GM20000 (cell line): ENCODE measurements around the gene ADSS1.

ENCODE experiments used
- DNase-seq: peaks from one replicate; pipeline ENCODE4 v3.0.0; 2012; ENCODE audit warnings: low spot score
- CTCF ChIP-seq: IDR thresholded peaks from 2 replicates; pipeline ENCODE4 v1.5.1; 2012; ENCODE audit warnings: mild to moderate bottlenecking, control low read depth; ENCODE audit errors: extremely low read depth, missing control alignments

Gene ADSS1

DNA sequence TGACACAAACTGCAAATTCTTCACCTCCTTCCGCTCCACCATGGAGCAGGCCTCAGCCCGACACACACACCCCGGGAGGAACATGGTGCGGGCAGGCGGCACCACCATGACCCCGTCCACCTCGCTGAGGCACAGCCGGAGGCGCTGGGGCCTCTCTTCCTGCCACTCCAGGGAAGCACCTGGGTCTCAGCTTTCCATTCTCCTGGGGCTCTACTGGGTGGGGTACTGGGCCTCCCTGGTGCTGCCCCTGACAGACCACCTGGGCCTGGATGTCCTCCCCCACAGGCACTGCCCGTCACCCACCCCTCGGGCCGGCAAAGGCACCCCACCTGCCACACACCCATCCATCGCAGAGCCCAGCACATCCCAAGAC is 61.7 kb downstream of the ADSS1 start:
- TF ChIP-seq CTCF = no peak
- no peak for DNase-seq

GRCh38 chr14:104786091-104786586 is 62.1 kb downstream of the ADSS1 start:
- no peak for TF ChIP-seq CTCF
- no peak for DNase-seq

DNA sequence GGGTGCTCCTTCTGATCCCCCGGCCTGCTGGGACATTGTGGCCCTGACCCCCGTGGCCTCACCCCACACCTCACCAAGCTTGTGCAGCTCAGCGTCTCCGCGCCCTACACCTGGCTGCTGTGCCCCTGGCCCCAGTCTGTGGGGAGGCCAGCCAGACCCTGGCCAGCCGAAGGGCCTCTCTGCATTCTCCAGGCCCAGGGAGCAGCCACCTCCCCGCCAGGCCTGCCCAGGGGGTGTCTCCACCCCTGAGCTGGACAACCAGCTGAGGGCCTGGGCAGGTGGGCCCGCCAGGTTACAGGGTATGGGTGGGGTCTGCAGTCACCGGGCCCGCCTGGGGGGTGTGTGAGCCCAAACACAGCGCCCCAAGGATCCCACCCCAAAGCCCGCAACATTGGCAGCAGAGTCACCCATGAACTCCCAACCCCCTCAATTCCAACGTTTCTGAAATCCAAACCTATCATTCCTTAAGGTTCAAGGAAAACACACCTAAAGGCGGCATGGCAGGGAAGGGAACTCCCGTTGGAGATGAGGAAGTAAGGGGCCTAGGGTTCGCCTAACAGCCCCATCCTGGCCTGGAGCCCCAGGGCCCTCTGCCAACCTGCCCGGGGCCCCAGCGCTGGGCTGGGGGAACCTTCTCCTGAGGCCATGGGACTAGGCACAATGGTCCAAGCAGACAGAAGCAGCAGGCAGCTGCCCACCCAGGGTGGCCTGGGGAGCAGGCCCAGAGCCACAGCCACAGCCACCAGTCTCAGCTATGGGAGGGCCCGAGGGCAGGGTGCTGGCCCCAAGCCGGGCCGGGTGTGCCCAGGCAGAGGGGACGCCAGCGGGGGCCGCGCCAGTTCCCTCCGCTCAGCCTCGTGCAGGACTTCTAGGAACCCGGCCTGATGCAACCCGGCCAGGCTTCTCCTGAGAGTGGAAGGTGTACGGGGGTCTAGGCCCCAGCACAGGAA is 63.0 kb downstream of the ADSS1 start:
- no peak for DNase-seq
- no peak for TF ChIP-seq CTCF

DNA sequence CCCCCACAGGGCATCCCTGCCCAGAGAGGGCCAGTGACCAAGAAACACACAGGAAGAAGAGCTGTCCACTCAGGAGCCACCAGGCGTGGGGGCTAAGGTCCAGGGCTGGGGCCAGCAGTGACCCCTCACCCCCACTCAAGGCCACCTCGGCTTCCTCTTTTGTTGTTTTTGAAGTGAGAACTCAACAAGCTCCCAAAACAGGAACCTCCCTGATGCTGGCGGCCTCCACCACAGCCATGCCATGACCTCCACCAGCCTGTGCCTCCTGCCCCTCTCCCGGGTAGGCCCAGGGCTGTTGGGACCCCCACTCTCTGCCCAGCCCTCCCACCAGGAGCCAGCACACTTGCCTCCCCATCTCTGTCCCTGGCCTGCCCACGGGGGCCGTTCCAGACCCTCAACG is 63.7 kb downstream of the ADSS1 start:
- DNase-seq = no peak

GRCh38 chr14:104788161-104788818 is 64.3 kb downstream of the ADSS1 start:
- DNase-seq = no peak
- no peak for TF ChIP-seq CTCF

More for the DNA sequence above, 63.7 kb downstream of the ADSS1 start:
- no peak for TF ChIP-seq CTCF

DNA sequence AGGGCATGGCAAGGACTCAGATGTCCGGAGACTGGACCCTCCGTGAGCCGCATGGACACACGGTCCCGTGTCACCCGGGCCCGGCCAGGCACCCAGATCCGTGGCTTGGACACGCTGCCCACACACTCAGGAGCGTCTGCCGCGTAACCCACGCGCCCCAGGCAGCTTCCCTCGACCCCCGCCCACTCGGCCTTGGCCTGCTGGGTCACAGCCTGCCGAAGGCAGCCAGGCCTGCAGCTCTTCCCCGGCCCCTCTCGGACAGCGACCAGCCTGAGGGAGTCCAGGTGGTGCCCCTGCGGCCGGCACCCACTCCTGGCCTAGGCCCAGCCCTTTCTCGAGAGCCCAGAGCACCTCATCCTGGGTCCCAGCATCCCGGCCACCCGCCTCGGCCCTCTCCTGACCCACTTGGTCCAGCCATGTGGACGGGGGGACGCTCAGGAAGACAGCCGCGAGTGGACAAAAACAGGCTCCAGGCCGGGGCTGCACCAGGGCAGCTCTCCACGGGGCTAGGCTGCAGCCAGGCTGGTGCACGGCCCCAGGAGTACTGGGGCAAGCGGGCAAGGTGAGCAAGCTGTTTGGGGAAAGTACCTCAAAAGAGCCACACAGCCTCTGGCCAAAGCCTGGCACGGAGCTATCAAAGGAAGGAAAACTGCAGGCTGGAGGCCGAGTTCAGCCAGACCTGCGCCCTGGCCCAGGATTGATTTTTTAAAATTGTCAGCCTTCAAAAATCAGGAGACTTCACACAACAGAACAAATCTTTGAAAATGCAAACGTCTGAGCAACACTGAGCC is 65.0 kb downstream of the ADSS1 start:
- no peak for DNase-seq
- TF ChIP-seq CTCF = no peak
